ENCODE data around the gene SORL1. TPM values are rescaled to one million over a fixed set of nuclear protein-coding genes. Genes with fewer than 3 reads are reported as not detected.
A peak's percentile ranks its signal among the peaks of the same experiment; 100 is the strongest.

The SORL1 gene
- polyA plus RNA-seq, 3 donors = 31.6 to 44.8 (median 37.4) TPM

- DNase-seq = no peak
Observed at GRCh38 chr11:121421149-121421901, 30.8 kb upstream of the SORL1 start.

DNA sequence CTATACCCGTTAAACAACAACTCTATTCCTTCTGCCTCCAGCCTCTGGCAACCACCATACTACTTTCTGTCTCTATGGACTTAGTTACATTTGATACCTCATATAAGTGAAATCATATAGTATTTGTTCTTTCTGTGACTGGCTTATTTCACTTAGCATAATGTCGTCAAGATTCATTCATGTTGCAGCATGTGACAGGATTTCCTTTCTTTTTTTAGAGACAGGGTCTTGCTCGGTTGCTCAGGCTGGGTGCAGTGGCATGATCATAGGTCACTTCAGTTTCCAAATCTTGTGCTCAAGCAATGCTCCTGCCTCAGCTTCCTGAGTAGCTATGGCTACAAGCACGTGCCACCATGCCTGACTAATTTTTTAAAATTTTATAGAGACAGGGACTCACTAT, 29.4 kb upstream of the SORL1 start:
- no peak for DNase-seq

DNA sequence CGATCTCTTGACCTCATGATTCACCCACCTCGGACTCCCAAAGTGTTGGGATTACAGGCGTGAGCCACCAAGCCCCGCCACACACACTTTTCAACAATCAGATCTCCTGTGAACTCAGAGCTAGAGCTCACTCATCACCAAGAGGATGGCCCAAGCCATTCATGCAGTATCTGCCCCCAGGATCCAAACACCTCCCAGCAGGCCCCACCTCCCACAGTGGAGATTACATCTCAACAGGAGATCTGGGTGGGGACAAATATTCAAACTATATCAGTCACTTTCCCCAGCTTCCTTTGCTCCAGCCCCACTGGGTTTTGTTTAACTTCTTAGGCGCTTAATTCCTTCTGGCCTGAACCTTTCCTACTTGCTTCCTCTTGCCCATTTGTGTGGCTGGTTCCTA, 26.3 kb upstream of the SORL1 start:
- no peak for DNase-seq

GRCh38 chr11:121426476-121427399, 25.4 kb upstream of the SORL1 start:
- peak; percentile 19 for DNase-seq

DNA sequence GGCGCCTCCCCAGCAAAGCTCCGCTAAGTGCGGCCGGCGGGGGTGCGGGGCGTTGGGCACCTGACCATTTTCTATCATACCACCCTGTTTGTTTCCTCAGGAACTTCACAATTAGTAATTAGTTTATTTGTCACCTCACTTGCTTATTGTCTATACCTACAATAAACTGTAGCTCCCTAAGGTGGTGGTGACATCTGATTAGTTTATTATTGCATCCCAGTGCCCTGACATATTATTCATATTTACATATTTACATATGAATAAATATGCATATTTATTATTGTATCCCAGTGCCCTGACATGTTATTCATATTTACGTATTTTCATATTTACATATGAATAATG, 24.7 kb upstream of the SORL1 start:
- DNase-seq = no peak

DNA sequence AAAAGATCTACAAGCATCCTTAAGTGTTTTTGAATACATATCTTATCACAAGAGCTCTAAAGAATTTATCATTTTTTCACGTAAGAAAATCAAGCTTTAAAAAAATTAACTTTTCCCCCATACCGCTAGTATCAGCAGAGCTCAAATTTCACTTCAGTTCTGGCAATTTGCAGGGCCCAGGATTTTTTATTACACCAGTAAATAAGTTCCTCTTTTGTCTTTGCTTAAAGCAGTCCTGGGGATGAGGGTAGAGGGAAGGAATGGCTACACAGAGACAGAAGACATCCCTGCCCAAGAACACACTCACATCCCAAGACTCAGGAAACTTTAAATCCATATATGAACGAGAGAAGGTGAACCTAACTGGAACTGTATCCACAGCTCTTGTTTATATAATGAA, 22.6 kb upstream of the SORL1 start:
- no peak for DNase-seq

DNA sequence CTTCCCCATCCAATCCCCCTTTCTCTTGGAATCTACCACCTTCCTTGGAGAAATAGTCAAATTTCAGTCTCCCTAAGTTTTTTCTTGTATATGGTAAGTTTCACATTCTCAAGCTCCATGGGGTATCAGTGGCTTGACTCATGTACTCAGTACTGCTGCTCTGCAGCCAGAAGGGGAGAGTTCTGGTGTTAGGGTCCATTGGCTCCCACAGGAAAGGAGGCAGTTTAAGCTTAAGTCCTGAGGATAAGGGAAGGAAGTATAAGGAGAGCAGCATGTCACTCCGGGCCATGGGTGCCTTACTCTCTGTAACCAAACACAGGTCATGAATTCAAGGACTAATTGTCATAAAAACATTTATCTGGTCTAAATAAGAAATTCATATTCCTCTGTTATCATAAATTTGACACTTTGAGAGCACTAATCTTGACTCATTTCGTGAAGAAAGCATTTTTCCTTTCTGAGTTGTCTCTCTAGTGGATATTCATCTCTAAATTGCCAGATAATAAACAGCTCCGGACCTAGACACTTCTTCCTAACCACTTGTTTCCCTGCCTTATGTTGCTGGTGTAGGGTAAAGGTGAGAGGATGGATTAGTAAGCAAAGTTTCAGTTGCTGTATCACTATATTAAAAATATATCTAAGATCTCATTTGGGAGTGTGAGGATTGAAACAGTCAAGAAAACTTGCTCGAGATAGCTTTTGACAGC, 20.1 kb upstream of the SORL1 start:
- DNase-seq = no peak

DNA sequence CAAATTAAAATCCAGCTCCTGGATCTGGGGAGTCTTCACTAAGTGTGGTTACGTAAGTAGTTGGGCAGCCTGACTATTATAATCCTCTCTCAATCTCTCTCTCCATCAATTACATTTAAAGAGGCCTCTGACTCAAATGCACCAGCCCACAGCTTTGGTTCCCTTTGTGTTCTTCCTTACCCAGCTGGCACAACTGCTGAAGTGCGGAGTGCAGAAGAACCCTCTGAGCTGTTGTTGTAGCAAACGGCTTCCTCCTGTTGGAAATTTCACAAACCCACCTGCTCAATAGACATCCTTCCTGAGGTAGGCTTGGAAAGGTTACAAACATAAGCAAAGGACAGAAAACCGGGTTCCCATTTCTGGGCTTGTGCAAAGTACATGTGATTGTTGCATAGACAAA, 17.0 kb upstream of the SORL1 start:
- DNase-seq = no peak

GRCh38 chr11:121435551-121436511, 16.3 kb upstream of the SORL1 start:
- DNase-seq = no peak

DNA sequence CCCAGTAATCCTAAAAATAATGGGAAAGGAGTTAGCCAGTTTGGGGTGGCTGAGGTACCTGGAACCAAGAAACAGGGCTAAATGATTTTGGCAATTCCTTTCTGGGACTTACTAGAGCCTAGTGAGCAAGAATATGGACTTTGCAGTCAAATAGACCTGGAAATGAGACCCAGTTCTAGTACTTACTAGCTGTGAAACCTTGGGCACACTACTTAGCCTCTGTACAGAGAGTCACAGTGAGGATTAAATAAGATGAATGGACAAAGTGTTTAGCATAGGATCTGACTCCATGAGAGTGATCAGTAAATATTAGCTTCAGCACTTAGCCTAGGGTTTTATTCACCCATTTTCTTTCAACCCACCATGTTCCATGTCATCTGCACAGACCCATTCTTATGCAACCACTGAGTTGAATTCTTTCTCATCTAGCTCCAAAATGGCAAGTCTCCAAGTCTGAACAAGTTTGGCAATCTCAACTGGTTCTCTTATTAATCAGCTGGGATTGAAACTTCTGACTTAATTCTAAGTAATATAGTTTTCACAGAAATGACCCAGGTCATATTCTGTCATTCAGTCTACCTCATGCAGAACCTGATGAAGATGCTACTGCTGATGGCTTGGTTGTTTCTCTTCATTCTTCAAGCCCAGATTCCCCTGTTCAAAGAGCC, 15.0 kb upstream of the SORL1 start:
- no peak for DNase-seq

DNA sequence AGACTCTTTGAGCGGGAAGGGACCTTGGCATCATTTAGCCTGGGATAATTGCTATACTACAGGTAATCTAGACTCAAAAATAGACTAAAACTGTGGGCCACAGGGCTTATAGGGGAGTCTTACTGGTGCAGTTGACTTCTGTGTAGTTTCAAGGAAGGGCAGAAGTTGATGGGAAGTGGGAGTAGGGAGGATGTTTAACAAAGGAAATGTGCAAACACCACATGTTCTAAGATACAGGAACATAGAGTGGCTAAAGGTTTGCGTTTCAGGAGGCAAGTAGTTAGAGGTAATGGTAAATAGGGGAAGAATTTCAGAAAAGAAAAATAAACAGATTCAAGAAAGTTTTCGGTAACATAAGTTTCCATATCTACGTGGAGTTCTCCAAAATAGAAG, 14.4 kb upstream of the SORL1 start:
- DNase-seq = no peak

- no peak for DNase-seq
Observed at GRCh38 chr11:121439337-121439736, 12.8 kb upstream of the SORL1 start.

GRCh38 chr11:121439759-121440158, 12.4 kb upstream of the SORL1 start:
- no peak for DNase-seq

DNA sequence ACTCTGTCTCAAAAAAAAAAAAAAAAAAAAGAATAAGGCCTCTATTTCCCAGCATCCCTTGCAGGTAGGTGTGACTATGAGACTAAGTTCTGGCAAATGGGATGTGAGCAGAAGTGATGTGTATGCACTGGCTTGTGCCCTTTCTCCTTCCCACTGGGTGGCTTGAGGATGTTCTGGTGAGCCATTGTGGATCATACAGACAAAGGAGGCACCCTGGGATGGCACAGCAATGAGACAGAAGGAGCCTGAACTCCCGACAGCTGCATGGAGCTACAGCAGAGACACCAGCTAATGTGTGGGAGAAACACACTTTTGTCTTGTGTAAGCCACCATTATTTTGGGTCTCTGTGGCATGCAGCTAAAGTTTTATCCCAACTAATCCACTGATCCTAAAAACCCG, 10.6 kb upstream of the SORL1 start:
- no peak for DNase-seq

DNA sequence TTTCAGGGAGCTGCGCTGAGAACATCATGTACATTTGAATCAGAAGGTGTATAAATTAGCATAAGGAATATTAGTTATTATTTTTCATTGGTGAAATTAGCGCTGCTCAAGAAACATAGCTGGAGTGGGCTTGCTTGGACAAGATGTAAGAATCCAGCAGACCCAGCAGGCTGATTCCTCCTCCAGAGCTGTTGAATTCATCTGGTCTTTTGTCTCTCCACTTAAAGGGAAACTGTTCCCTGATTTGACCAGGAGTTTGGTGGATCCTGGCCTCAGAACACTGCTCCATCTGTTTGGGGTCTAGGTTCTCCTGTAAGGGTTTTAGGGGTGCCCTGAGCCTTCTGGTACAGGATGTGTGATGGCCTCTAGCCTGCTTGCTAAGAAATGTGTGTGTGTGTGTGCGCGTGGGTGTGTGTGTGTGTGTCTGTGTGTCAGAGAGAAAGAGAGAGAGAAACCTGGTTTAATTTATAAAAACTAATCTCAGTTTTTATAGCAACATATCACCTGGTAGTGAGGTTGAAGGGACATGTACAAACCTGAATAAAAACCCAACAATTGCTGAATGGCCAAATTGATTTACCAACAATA, 8.3 kb upstream of the SORL1 start:
- no peak for DNase-seq

DNA sequence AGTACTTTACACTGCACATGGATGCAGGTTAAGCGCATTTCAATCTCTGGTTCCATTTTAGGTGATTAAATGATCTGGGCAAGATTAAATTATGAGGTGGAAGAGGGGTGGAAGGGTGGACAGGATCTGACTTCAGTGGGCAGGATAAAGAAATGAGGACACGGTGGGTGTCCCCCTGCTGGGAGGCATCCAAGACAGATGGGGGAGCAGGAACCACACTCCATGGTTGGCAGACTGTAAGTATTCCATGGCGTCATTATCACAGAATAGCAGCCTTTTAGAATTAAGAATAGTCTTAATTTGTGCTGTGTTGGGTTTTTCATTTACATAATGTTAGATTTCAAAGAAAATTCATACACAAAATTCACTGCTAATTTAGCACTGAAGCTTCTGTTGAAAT, 7.6 kb upstream of the SORL1 start:
- DNase-seq = no peak

- no peak for DNase-seq
Observed at GRCh38 chr11:121445071-121445768, 6.9 kb upstream of the SORL1 start.

DNA sequence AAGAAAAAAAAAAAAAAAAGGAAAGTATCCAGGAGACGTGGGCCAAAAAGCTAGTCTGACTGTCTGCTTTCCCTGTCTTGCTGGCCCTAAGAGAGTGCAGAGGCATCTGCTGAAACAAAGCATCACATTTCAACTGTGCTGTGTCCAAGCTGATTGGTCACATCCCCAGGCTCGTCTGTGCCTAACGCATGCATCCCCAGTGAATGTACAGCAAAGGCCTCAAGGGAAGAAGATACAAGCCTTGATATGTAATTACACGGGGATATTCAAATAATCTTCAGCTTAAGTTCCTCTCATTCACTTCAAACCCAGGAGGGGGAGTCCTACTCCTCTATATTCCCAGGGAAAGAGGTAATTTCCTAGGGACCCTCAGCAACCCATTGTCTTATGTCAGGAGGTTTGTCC, 5.4 kb upstream of the SORL1 start:
- no peak for DNase-seq

GRCh38 chr11:121448011-121448410, 4.1 kb upstream of the SORL1 start:
- no peak for DNase-seq

- DNase-seq = no peak
Observed at GRCh38 chr11:121448431-121448941, 3.6 kb upstream of the SORL1 start.

Measured in renal pelvis (tissue), 4 donors.